ENCODE data around the gene TMEM54.

TMEM54 gene

GRCh38 chr1:32861904-32862695 lies 39.1 kb downstream of the TMEM54 start:
- ChIA-PET POLR2A (interaction anchor here (1.4 kb wide), 1 partner anchor 9 kb away, joined by 3 read pairs; no protein-coding TSS in a partner anchor), CTCF (interaction anchor here (0.7 to 1.4 kb wide), 2 partner anchors 10 to 176 kb away, joined by 4 read pairs; no protein-coding TSS in a partner anchor)
- TF ChIP-seq ELF4 (IDR thresholded peaks at IDR 0.05) (no peak), TARDBP (IDR thresholded peaks at IDR 0.05) (no peak)
- no peak for DNase-seq (ENCODE audit: extremely low spot score)

DNA sequence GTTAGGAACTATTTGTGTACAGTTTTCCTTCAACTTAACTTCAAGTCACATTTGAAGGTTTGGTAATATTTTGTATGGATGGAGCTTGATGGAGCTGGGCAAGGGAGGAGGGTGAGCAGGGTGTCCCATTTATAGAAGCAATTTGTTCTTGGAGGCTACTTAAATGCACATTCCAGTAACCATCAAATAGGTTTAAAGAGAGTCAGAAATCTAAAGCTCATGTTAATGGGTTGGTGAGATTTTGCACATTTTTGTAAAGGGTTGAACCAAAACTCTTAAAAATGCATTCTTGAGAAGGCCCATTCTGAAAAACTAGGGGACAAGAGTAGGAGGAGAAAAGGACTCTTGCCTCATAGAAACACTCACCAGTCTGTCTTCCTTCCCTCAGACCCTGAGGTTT lies 40.6 kb downstream of the TMEM54 start:
- no peak for TF ChIP-seq BHLHE40 (IDR thresholded peaks at IDR 0.05; ENCODE audit: borderline replicate concordance)
- TF ChIP-seq FOXA1 (IDR thresholded peaks at IDR 0.05): no peak
- TF ChIP-seq TARDBP (IDR thresholded peaks at IDR 0.05): no peak
- no peak for TF ChIP-seq NFRKB (IDR thresholded peaks at IDR 0.05)
- no peak for TF ChIP-seq CTBP1 (IDR thresholded peaks at IDR 0.05; ENCODE audit: borderline replicate concordance)
- TF ChIP-seq SUZ12 (IDR thresholded peaks at IDR 0.05): no peak
- TF ChIP-seq SP1 (IDR thresholded peaks at IDR 0.05): no peak
- TF ChIP-seq ZNF384 (IDR thresholded peaks at IDR 0.05): no peak
- TF ChIP-seq FOXK2 (IDR thresholded peaks at IDR 0.05): no peak
- TF ChIP-seq ARNT (IDR thresholded peaks at IDR 0.05): no peak
- no peak for TF ChIP-seq HDGF (IDR thresholded peaks at IDR 0.05; ENCODE audit: borderline replicate concordance)
- TF ChIP-seq LEF1 (IDR thresholded peaks at IDR 0.05; ENCODE audit: borderline replicate concordance): no peak
- TF ChIP-seq ELF4 (IDR thresholded peaks at IDR 0.05): no peak
- TF ChIP-seq PKNOX1 (IDR thresholded peaks at IDR 0.05): no peak
- no peak for TF ChIP-seq FOXM1 (IDR thresholded peaks at IDR 0.05; ENCODE audit: borderline replicate concordance)
- no peak for TF ChIP-seq L3MBTL2 (conservative IDR thresholded peaks at IDR 0.05)
- ChIA-PET POLR2A (no interaction called here), CTCF (no interaction called here)
- no peak for DNase-seq (ENCODE audit: extremely low spot score)

GRCh38 chr1:32859915-32860314 lies 41.3 kb downstream of the TMEM54 start:
- POLR2A ChIA-PET: interaction anchor here (0.9 kb wide), 1 partner anchor 9 kb away, joined by 3 read pairs; no protein-coding TSS in a partner anchor

DNA sequence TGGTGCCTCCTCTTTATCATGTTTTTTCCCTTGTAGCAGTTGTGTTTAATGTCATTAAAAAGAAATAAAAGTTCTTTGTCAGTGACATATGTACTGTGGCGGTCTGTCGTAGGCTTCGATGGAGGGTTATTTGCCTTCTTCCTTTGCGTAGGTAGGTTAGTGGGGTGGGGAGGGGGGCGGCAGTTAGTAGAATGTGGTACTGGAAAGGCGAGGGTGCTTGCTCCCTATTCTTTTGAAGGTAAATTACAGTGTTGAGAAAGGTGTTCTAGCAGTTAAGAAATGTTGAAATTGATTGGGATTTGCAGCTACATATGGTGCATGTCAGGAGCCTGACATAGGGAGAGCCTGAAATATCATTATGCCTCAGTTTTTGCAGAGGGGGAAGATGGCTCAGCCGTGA lies 42.4 kb downstream of the TMEM54 start:
- TF ChIP-seq PKNOX1 (IDR thresholded peaks at IDR 0.05): no peak
- TF ChIP-seq TARDBP (IDR thresholded peaks at IDR 0.05): no peak
- TF ChIP-seq HDGF (IDR thresholded peaks at IDR 0.05; ENCODE audit: borderline replicate concordance): no peak
- no peak for TF ChIP-seq FOXM1 (IDR thresholded peaks at IDR 0.05; ENCODE audit: borderline replicate concordance)

More at GRCh38 chr1:32859915-32860314, 41.3 kb downstream of the TMEM54 start:
- CTCF ChIA-PET: interaction anchor here (0.6 to 0.7 kb wide), 2 partner anchors 18 to 32 kb away, joined by 3 read pairs; no protein-coding TSS in a partner anchor
- DNase-seq (ENCODE audit: extremely low spot score): no peak
- TF ChIP-seq ELF4 (IDR thresholded peaks at IDR 0.05) (no peak), FOXM1 (IDR thresholded peaks at IDR 0.05; ENCODE audit: borderline replicate concordance) (no peak), ZNF384 (IDR thresholded peaks at IDR 0.05) (no peak), FOXA1 (IDR thresholded peaks at IDR 0.05) (no peak), LEF1 (IDR thresholded peaks at IDR 0.05; ENCODE audit: borderline replicate concordance) (no peak), TARDBP (IDR thresholded peaks at IDR 0.05) (no peak), ARNT (IDR thresholded peaks at IDR 0.05) (no peak), PKNOX1 (IDR thresholded peaks at IDR 0.05) (no peak), NFRKB (IDR thresholded peaks at IDR 0.05) (no peak), BHLHE40 (IDR thresholded peaks at IDR 0.05; ENCODE audit: borderline replicate concordance) (no peak), SUZ12 (IDR thresholded peaks at IDR 0.05) (no peak), SP1 (IDR thresholded peaks at IDR 0.05) (no peak), CTBP1 (IDR thresholded peaks at IDR 0.05; ENCODE audit: borderline replicate concordance) (no peak), FOXK2 (IDR thresholded peaks at IDR 0.05) (no peak), L3MBTL2 (conservative IDR thresholded peaks at IDR 0.05) (no peak), HDGF (IDR thresholded peaks at IDR 0.05; ENCODE audit: borderline replicate concordance) (no peak)

DNA sequence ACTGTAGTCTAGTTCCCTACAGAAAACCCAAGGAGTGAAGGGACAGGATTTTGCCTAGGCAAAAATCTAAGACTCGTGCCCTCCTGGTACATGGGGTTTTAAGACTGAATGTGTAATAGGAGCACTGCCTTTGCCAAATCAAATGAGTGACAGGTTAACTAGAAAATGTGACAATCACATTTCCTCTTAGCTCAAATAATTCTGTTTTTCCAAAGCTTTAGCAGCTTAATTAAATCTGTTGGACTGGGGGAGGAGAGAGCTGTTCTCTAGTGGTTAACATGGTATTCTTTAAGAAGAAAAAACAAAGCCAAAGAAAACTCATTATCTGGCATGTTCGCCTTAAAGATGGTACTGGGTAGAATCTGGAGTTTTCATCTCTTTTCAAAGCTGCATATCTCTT lies 43.1 kb downstream of the TMEM54 start:
- DNase-seq (ENCODE audit: extremely low spot score): no peak
- TF ChIP-seq FOXA1 (IDR thresholded peaks at IDR 0.05): no peak
- TF ChIP-seq PKNOX1 (IDR thresholded peaks at IDR 0.05): peak; percentile 27; the same call in 1 of the 2 replicates
- POLR2A ChIA-PET: no interaction called here
- CTCF ChIA-PET: interaction anchor here (0.6 to 1.3 kb wide), 2 partner anchors 14 to 66 kb away, joined by 3 to 6 read pairs; no protein-coding TSS in a partner anchor

More for the DNA sequence above, 42.4 kb downstream of the TMEM54 start:
- ChIA-PET CTCF (interaction anchor here (1.3 kb wide), 1 partner anchor 13 kb away, joined by 6 read pairs; no protein-coding TSS in a partner anchor), POLR2A (no interaction called here)
- no peak for DNase-seq (ENCODE audit: extremely low spot score)
